GM18520 (cell line): ENCODE data around the gene KIRREL3.

Experiments
- ATAC-seq: cut with Tn5 transposase; IDR thresholded peaks from one replicate; pipeline ENCODE4 v1.9.1; 2021; ENCODE audit not compliant: unreplicated experiment

Gene KIRREL3

DNA sequence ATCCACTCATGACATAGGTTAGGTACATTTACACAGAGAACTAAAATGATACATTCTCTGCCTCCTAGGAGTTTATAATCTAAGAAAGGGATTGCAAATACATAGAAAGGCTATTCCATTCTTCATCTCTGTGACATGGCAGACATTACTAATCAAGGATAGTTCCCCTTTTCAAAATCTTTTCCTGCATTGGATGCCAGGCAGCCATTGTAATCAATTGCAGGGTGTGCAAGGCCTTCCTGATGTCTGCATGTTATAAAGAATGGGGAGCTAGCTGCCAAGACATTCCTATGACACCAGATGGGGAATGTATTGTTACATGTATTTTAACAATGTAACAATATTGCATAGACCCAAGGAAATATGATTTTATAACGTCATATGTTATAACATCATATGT is 82.0 kb downstream of the KIRREL3 start:
- no peak for ATAC-seq

DNA sequence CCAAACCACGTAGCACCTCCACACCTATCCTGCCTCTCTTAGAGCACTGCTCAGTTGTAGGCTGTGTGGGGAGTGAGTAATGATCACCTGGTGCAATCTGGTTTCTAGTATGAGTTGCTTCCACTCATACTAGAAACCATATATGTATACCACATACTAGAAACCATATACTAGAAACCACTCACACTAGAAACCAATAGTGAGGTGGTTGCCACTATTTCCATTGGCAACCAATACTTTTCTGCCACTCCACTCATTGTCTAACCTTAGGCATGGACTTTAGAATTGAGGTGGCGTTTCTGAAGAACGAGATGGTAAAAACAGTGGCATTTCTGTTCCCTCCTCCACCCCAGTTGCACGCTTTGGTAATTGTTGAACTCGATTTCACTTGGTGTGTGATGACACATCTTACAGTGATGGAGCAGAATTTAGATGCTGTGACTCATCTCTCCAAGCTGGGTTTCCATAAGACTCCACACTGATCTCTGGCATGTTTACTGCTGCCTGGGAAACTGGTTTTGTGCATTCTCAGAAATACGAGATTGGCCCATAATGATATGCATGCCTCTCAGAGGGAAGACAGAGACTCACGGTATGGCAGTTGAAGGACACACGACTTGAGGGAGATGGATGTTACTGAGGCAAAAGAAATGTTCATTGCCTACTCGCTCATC is 82.9 kb downstream of the KIRREL3 start:
- ATAC-seq: peak; percentile 97

DNA sequence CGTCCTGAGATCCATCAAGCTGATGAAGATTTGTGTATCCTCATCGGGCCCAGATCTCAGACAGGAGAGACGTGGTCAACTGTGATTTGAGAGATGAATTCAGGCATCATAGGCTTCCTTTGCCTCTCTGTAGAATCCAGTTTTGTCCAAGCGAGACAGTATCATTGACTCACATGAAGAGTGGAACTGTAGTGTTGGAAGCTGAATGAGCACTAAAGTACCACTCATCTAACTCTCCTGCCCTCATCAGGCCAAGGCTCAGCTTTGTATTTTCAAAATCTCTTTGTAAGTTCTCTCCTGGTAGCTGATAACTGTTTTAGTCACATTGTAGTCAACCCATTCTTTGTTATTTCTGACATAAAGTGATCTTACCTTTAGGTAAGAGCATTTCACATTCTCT is 85.1 kb downstream of the KIRREL3 start:
- ATAC-seq: no peak

GRCh38 chr11:126914941-126915340 is 85.6 kb downstream of the KIRREL3 start:
- ATAC-seq: no peak

DNA sequence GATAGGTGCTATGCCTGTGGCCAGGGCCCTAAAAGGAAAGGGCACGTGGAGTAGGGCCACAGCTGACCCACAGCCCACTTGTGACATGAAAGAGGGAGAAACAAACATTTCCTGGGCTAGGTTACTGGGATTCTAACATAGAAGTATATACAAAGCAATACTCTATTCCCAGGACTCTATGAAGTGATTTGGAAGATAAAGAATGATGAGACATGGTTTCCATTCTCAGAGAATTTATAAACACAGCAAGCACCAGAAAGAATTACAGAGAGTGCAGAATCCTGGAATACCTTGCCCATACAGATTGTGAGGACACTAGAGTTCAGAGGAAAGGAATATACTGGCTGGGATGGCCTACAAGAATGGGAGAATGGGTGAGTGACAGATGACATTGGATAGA is 86.4 kb downstream of the KIRREL3 start:
- ATAC-seq: no peak

DNA sequence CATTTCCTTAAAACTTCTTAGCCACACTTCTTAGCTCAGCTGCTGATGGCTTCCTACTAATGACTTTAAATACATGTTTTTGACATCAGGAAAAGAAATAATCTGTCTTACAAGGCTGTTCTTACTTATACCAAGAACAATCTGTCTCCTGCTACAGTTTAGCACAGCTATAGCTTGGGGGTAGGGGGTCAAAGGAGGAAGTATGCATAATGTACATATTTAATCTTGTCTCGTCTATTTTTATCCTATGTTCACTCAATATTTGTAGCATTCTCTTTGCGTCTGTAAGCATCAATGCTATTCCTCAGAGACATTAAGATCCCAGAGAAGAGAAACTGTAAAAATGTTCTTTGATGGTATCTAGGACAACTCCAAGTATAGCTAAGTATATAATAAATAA is 96.0 kb downstream of the KIRREL3 start:
- no peak for ATAC-seq

GRCh38 chr11:126901783-126902182 is 98.8 kb downstream of the KIRREL3 start:
- ATAC-seq: no peak

GRCh38 chr11:126899961-126900748 is 100.4 kb downstream of the KIRREL3 start:
- no peak for ATAC-seq

GRCh38 chr11:126898802-126899201 is 101.8 kb downstream of the KIRREL3 start:
- ATAC-seq: no peak

- ATAC-seq: no peak
These were observed 103.1 kb downstream of the KIRREL3 start for GRCh38 chr11:126897430-126897829.

- no peak for ATAC-seq
These were observed 104.5 kb downstream of the KIRREL3 start for GRCh38 chr11:126896025-126896424.

DNA sequence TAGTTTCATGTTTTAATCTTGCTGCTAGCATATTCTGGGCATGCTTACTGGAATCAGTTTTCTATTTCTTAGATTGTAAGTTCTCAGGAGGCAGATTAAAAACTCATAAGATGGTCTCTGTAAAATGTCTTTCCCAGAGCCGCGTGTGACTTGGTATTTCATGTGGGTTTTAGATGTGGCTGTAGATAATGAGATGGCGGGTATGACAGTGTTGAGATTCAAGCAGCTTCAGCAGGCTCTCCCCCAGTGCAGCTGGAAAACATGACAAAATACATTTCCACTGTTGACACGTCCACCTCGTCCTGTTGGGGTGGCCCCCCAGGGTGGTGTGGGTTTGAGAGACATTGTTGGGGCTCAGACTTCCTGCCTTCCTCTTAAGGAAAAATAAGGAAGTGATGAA is 106.8 kb downstream of the KIRREL3 start:
- ATAC-seq: no peak

DNA sequence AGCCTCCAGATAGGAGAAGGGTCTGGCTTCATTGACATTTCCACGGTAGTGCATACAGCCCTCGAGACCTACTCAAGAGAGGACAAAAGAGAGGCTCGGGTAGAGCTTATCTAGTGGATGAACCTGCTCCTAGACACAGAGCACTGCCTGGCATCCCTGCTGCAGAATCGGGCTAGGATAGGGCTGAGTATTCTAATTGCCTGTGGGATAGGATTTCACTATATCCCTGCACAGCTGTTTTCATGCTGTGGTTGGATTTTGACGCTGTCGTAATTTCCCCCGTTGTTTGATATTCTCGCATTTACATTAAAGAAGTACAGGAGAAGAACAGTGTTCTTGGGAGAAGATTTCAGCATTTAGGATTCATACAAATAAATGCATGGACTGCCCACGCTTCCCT is 107.8 kb downstream of the KIRREL3 start:
- ATAC-seq: no peak

GRCh38 chr11:126891556-126892217 is 108.9 kb downstream of the KIRREL3 start:
- ATAC-seq: no peak

DNA sequence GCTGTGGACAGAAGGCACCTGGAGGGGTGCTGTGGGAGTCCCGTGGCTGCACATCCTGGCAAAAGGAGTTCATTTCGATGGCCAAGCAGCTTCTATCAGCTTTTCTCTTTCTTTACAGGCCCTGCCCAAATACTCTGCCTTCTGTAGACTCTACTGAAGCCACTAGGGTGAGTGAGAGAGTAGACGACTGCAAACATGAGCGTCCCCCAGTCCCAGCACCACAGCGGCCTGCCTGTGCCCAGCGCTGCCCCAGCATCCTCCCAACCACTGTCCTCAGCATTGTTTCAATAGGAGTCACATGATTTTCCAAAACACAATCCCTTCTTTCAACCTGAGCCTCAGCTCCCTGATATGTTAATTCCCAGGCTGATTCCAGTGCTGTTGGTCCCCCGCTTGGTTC is 110.0 kb downstream of the KIRREL3 start:
- ATAC-seq: no peak

GRCh38 chr11:126888115-126888712 is 112.4 kb downstream of the KIRREL3 start:
- ATAC-seq: no peak

GRCh38 chr11:126886636-126887035 is 113.9 kb downstream of the KIRREL3 start:
- ATAC-seq: no peak

- ATAC-seq: no peak
These were observed 114.5 kb downstream of the KIRREL3 start for GRCh38 chr11:126886085-126886484.

- ATAC-seq: no peak
These were observed 116.0 kb downstream of the KIRREL3 start for GRCh38 chr11:126884594-126884993.

- no peak for ATAC-seq
These were observed 116.4 kb downstream of the KIRREL3 start for GRCh38 chr11:126884192-126884591.

GRCh38 chr11:126880872-126881271 is 119.7 kb downstream of the KIRREL3 start:
- ATAC-seq: no peak

GRCh38 chr11:126879516-126879915 is 121.1 kb downstream of the KIRREL3 start:
- ATAC-seq: no peak
